DMS 273 (cell line): Measurements from ENCODE around the gene OR11A1.
"Not testable (repeated sequence)": the region's sequence is repeated elsewhere in the genome, so short reads cannot be mapped to it uniquely, and the experiment has no call there.

Experiments used
- DNase-seq: peaks from one replicate; lab custom pipeline; 2025; ENCODE audit not compliant: unreplicated experiment; lab: John Stamatoyannopoulos, UW

The OR11A1 gene

DNA sequence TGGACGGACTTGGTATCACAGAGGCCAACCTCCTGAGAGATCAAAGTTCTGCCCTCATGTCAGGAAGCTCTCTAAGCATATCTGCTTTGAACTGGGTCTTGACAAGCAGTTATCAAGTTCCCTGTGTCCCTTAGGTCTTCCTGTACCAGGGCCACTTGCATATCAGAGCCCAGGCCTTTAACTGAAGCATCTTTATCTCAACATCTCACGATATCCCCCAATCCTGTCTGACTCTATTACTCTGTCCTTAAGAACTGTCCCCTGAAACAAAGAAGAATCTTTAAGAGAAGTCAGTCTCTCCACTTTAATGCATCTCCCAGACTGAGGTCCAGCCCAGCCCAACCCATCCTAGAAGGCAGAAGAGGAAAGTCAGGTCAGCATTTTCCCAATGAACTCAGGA lies 22.7 kb upstream of the OR11A1 start:
- DNase-seq = no peak

DNA sequence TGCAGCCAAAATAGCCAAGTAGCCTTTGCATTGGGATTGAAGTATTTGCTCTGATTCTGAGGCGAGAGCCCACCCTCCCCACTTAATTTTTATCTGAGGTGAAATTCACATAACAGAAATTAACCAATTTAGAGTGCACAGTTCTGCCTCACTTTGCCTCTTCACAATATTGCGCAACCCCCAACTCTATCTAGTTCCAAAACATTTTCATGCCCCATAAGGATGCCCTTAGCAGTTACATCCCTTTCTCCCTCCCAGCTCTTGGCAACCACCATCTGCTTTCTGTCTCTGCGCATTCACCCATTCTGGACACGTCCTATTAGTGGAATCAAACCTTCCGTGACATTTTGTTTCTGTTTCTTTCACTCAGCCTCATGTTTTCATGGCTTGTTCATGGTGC lies 21.9 kb upstream of the OR11A1 start:
- DNase-seq = no peak

DNA sequence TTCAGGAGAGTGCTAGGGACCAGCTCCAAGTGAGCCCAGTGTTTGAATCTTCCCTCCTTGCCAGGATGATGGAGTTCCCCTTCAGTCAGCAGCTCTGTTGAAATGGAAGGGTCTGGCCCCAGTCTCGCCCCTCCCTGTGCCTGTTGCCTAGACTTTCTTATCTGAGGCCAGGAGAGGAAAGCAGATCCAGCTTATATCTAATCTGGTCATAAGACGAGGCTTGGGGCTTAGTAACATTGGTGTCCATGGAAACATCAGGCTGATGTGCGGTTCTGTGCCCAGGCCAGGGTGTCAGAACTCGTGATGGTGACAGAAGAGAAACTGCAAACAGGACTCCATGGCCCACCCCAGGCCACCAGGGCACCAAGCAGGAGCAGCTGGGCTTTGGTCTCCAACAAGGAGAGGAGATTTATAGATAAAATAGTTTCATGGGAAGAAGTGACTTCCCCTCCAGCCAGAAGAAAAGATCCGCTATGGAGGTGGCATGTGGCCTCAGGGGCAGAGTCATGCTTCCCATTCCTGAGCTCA lies 21.1 kb upstream of the OR11A1 start:
- no peak for DNase-seq

DNA sequence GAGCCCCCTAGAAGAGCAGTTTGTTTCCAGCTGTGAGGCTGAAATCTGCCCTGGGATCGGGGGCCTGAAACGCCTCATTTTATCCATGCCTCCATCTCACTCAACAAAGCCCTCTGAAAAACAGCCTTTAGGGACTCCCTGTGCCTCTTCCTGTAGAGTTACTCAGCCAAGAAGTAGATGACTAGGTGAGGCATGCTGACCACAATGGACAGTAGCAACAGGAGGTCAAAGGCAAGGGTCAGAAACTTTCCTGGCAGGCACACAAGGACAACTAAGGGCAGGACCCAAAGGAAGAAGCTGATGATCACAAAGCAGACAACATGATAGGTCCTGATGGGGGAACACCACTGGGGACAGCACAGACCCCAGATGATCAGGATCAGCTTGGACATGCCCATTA lies 18.1 kb upstream of the OR11A1 start:
- no peak for DNase-seq

DNA sequence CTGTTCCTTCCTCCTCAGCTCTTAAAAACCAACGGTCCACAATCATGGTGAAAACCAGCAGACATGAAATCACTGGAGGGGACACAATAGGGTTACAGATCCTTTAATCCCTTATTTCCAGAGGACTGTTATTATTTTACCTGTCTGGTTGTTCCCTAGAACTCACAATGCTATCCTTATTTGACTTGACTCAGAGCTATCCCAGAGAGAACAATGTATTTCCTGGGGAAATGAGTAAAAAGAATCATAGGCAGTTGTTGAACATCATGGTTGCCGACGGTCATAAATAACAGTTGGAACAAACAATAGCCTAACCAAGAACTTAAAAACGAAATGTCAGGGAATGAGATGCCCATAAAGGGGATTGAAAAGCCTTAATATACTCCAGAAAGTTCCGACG lies 9.4 kb upstream of the OR11A1 start:
- DNase-seq = no peak

- no peak for DNase-seq
Measured at GRCh38 chr6:29465801-29466200, 8.9 kb upstream of the OR11A1 start.

DNA sequence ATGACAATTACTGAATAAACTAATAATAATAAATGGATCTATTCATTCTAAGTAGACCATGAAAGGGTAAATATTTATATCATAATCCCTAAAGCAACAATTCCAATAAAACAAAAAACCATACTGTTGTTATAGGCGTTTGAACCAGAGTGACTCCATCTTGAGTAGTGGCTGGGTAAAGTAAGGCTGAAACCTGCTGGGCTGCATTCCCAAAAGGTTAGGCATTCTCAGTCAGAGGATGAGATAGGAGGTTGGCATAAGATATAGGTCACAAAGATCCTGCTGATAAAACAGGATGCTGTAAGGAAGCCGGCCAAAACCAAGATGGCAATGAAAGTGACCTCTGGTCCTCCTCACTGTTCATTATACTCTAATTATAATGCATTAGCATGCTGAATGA lies 8.4 kb upstream of the OR11A1 start:
- DNase-seq = no peak

DNA sequence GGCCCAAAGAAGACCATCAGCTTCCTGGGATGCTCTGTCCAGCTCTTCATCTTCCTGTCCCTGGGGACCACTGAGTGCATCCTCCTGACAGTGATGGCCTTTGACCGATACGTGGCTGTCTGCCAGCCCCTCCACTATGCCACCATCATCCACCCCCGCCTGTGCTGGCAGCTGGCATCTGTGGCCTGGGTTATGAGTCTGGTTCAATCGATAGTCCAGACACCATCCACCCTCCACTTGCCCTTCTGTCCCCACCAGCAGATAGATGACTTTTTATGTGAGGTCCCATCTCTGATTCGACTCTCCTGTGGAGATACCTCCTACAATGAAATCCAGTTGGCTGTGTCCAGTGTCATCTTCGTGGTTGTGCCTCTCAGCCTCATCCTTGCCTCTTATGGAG lies 5.2 kb upstream of the OR11A1 start:
- DNase-seq = no peak

- DNase-seq = no peak
Measured at GRCh38 chr6:29461021-29461814, 4.3 kb upstream of the OR11A1 start.

GRCh38 chr6:29451471-29452193 lies 5.2 kb downstream of the OR11A1 start:
- no peak for DNase-seq

- no peak for DNase-seq
Measured at GRCh38 chr6:29447670-29448069, 9.2 kb downstream of the OR11A1 start.

DNA sequence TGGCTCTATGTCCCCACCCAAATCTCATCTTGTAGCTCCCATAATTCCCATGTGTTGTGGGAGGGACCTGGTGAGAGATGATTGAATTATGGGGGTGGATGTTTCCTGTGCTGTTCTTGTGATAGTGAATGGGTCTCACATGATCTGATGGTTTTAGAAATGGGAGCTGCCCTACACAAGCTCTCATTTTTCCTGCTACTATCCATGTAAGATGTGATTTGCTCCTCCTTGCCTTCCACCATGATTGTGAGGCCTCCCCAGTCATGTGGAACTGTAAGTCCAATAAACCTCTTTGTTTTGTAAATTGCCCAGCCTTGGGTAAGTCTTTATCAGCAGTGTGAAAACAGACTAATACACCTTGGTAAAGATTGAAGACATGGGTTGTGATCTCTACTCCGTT lies 12.8 kb downstream of the OR11A1 start:
- DNase-seq = not testable (repeated sequence)

DNA sequence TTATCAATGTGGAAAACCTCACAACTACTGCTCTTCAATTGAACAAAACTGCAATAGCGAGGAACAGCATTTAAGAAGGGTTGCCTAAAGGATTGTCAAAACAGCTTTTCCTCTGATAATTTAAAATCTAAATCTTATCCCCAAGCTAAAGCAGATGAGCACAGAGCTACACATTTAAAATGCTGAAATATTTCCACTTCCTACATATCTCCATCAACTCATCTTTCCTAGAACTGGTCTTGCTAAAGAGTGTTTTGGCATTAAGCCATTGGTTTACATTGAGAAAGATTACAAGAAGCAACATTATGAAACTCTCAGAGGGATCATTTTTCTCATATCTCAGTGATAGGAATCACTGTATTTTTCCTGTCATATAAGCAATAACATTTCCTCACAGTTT lies 14.2 kb downstream of the OR11A1 start:
- no peak for DNase-seq

DNA sequence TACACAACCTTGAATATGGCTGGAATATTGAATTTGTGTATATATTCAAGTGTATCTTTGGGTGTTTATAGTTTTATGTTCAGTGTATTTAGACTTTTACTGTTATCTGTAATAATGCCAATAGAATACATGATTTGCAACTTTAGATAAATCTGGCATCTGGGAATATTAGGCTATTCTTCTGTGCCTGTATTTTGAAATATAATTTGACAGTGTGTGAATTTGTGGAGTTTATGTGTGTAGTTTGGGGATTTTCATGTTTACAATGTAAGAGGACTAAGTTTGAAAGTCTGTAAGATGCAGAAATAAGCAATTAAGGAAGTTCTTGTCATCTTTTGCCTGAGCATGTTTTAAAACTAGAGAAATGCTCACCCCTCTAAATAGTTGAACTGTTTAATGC lies 17.9 kb downstream of the OR11A1 start, which contains the start of gene OR10C1:
Gene OR10C1, plus strand, starts transcription at position 301 of the 400 bp plus-strand sequence. CDS start 710 bp downstream, outside the sequence.
- no peak for DNase-seq

- not testable (repeated sequence) for DNase-seq
Measured at GRCh38 chr6:29436730-29437129, 20.1 kb downstream of the OR11A1 start.

- no peak for DNase-seq
Measured at GRCh38 chr6:29426654-29427053, 30.2 kb downstream of the OR11A1 start.

GRCh38 chr6:29425075-29425474 lies 31.8 kb downstream of the OR11A1 start:
- DNase-seq = no peak

DNA sequence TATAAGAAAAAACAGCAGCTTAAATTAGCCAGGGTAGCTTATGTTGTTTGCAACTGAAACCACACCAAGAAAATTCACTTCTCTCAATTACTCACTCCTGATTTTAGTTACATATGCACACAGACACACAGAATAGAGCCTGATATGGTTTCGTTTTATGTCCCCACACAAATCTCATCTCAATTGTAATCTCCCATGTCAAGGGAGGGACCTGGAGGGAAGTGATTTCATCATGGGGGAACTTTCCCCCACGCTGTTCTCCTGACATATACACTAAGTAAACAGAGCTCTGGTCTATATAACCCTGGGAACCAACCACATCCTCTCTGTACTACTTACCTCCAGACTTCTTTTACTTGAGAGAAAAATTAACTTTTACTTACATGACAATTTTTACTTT lies 32.3 kb downstream of the OR11A1 start:
- no peak for DNase-seq

GRCh38 chr6:29424168-29424567 lies 32.7 kb downstream of the OR11A1 start:
- no peak for DNase-seq

- DNase-seq = no peak
Measured at GRCh38 chr6:29419516-29419915, 37.4 kb downstream of the OR11A1 start.

- DNase-seq = peak; percentile 15
Measured at GRCh38 chr6:29414588-29414987, 42.3 kb downstream of the OR11A1 start, which contains the start of gene OR12D1. Gene OR12D1 (plus strand): TSS chr6:29414928.

DNA sequence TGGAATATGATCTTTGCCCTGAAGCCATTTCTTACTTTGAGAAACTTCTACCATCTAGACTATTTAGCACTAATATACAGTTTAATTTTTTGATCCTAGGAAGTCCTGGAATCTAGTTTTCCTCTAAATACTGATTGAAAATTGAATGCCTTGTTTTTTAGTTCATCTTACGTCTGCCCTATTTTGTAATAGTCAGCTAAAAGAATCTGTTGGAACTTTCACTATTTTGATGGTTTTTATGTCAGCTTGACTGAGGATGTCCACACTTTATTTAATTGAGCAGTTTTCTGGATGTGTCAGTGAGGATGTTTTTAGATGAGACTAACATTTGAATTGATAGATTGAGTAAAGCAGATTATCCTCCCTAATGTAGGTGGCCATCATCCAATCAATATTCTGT lies 53.1 kb downstream of the OR11A1 start:
- DNase-seq = no peak
